ENCODE measurements around the gene RASL10B.
"Not testable (repeated sequence)": the region's sequence is repeated elsewhere in the genome, so short reads cannot be mapped to it uniquely, and the experiment has no call there.

RASL10B gene, protein sequence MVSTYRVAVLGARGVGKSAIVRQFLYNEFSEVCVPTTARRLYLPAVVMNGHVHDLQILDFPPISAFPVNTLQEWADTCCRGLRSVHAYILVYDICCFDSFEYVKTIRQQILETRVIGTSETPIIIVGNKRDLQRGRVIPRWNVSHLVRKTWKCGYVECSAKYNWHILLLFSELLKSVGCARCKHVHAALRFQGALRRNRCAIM
- 0 to 1.7 (median 0) reads per million in 17 experiments for total RNA-seq

DNA sequence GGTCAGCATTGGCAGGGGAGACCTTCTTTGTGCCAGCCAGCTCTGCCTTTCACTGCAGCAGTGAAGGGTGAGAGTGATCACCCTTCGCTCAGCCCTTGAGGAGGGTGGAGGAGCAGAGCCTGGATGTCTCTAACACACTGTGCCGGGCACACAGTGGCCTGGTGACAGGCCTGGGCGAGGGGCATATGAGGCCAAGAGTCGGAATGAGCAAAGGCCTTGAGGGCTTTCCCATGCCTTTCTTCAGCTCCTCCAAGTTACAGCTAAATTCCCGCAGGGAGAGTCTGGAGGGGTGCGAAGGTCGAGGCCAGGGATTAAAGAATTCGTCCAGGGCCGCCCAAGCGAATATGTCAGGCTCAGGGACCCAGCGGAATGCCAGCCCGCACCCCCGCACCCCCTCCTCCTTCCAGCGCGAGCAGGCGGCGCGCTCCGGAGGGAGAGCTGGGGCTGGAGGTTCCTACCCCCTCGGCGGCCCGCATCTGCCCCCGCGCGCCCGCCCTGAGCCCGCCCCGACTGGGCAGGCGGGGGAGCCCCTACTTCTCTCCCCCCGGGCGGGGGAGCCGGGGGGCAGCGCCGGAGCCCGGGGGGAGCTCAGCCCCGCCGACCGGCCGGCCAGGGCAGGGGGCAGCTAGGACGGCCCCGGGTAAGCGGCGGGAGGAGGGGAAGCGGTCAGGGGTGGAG is at the start of gene RASL10B:
Gene RASL10B (plus strand): TSS at position 401 of the 678 bp plus-strand sequence. CDS start 3,546 bp downstream, outside the sequence.
- DNase-seq: peak in 3 of 4 experiments; percentile 20 to 46 (median 31)

DNA sequence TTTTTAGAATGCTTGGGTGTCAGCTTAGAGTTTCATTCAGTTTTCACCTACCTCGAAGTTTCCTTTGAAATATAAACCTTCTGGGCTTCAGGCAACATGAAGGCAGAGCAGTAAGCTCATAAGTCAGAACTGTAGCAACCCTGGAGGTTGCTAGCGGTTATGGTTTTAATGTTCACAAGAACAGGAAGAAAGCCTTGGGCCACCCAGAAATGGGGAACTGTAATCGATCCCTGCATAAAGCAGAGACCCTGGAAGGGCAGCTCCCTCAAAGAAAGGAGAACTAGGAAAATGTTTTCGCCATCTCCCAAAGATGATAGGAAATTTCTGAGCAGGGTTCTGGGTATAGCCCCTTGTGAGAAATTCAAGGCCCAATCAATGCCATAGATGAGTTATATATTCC is 47.8 kb upstream of the RASL10B start:
- peak; percentile 65 to 79 (median 78) for DNase-seq

DNA sequence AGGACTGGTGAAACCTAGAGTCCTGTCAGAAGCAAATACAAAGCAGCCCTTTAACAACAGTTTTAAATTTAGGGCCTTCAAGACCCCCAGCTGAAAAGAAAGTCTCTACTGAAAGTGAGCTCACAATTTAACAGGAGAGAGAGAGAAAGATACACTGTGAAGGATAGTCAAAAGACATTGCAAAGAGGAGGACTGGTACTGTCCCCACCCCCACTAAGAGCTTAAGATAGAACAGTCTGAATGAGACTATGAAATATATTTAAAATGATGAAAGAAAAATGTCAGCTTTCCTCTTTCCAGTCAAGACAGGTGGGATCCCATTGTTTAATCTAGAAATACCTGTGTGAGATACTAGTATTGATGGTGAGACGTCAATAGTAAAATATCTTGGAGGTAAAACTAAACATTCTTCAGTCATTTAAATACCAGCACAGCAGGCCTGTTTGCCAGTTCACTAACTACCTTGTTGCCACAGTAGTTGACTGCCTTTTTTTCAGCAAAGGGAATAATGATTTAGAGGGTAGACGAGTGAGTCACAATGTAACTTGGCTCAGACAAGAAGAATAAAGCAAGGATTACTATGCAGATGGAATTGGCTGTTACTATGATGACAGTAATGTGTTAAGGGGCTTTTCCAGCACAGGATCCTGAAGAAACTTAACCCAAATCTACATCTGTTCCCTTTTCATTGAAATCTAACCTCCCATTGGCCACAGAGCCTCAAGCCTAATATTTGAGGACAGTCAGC is 47.2 kb upstream of the RASL10B start:
- DNase-seq: no peak

DNA sequence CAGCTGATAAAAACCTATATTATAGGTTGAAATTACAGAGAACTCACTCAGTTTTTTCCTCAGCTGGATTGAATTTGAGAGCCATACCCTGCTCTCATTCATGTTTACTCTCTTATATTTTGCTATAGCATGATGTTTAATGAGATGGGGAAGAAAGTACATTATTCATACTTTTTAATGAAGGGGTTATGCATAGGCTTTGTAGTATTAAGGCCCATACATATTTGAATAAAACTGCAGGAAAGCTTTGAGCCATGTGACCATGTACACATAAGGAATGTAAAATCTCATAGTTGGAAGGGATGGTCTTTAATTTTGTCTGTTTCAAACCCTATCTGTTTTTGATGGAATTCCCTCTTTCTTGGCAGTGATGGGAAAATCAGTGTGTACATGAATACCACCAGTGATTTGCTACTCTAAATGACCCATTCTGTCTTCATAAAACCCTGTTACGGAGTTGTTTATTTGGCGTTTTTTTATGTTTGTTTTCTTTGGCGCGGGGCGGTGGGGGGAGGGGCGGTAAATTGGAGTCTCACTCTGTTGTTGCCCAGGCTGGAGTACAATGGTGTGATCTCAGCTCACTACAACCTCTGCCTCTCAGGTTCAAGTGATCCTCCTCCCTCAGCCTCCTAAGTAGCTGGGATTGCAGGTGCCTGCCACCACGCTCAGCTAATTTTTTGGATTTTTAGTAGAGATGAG is 38.8 kb upstream of the RASL10B start:
- no peak for DNase-seq

DNA sequence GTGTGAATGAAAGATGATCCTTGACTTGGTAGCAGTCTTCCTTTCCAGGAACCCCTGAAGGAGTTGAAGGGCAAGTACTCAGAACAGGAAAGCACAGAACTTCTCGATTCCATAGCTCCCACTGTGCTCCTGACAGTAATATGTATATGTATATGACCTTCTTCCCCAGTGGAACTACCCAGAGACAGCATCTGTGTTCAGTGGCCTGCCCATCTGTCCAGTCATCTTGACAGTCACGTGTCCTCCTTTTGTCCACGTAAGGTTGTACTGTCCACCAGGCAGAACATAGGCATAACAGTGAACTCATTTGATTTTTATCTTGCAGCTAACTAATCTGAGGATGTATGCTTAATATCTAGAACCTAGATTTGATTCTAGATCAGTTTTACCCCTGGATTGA is 37.8 kb upstream of the RASL10B start:
- DNase-seq: no peak

DNA sequence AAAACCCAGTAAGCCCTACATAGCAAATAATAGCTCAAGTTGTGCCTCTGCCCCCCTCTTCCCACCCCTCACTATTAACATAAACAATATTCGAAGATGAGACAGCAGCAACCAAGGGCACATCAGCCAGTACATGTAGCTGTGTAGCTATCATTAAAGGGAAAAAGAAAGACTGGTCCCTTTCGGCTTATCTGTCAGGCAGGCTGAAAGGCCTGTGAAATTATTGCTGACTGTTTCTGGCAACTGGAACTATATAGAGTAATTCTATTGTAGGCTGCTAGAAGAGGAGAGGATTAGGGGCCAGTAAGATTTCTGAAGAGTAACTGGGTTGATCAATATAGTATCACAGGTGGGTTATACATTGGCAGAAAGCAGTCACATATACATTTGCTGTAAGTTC is 36.5 kb upstream of the RASL10B start:
- DNase-seq: no peak

DNA sequence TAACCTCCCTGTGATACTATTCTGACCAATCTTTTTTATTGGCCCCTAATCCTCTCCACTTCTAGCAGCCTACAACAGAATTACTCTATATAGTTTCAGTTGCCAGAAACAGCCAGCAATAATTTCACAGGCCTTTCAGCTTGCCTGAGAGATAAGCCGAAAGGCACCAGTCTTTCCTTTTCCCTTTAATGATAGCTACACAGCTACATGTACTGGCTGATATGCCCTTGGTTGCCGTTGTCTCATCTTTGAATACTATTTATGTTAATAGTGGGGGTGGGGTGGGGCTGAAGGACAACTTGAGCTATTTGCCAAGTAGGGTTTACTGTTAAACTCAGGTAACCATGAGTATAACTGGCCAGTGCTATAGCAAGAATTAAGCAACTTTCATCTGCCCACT is 35.8 kb upstream of the RASL10B start:
- DNase-seq: no peak

DNA sequence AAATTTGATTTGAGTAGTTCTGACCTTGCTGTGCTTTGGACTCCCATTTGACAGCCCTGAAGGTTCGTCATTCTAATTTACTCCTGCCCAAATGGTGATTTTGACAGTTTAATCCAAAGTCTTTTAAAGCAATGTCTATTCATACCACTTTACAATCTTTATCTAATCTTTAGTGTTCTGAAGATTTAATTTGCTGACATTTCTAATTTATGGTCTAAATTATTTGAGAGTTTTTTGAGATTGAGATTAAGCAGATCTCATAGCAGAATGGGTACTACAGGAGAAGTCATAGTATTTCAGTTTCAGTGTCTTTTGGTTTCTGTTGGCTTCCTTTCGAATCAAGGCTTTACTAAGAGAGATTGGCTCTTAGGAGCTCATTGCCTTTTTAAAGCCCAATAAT is 32.6 kb upstream of the RASL10B start:
- DNase-seq: no peak

DNA sequence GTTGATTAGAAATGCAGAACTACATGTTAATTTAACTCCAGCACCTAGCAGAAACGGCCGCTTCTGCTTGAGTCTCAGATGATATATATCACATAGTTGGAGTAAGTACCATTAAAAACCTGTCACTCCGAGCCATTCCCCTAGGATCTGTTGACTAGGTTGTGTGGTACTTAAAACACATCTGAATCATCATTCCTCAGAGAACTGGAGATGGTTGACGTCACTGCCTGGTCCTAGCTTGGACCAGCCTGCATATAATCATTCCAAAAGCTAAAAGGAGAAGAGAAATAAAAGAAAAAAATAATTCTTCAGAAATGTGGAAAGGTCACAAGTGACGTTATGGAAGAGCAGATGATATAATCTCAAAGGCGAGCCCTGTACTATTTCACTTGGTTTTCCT is 31.3 kb upstream of the RASL10B start:
- DNase-seq: no peak

DNA sequence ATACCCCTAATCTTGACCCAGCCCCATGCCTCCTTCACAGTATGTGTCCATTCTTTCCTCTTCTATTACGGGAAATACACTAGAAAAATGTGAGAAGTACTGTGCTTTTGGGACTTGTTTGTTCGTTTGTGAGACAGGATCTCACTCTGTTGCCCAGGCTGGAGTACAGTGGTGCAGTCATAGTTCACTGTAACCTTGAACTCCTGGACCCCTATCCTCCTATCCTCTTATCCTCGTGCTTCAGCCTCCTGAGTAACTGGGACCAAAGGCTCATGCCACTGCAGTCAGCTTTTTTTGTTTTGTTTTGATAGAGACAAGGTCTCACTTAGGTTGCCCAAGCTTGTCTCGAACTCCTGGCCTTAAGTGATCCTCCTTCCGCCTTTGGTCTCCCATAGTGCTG is 29.9 kb upstream of the RASL10B start:
- DNase-seq: no peak

DNA sequence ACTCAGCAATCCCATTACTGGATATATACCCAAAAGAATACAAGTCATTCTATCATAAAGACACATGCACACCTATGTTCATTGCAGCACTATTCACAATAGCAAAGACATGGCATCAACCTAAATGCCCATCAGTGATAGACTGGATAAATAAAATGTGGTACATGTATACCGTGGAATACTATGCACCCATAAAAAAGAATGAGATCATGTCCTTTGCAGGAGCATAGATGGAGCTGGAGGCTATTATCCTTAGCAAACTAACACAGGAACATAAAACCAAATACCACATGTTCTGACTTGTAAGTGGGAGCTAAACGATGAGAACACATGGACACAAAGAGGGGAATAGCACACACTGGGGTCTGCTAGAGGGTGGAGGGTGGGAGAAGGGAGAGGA is 28.1 kb upstream of the RASL10B start:
- not testable (repeated sequence) for DNase-seq

DNA sequence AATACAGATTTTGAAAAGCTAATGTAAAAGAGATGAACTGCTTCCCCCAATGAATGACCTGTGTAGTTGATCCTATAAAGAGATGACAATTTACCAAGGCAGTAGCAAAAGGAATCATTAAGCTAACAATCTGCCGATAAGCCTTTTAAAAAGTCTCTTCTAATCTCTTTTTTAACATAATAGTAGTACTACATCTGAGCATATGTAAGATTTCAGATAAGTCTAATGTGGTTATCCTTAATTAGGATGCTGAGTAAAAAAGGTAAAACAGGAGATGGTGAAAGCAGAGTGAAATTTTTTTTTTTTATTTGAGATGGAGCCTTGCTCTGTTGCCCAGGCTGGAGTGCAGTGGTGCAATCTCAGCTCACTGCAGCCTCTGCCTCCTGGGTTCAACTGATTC is 26.2 kb upstream of the RASL10B start:
- no peak for DNase-seq

DNA sequence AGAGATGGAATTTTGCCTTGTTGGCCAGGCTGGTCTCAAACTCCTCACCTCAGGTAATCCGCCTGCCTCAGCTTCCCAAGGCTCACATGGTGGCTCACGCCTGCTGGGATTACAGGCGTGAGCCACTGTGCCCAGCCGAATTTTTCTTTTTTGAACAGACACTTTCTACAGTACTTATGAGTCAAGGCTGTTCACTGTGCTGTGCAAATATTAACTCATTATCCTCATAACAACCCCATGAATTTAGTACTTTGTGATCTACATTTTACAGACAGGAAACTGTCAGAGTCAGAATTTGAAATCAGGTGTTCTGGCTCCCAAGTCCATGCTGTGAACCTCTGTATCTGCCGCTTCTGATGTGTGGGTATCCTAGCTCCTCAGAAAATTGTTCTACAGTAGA is 25.7 kb upstream of the RASL10B start:
- no peak for DNase-seq

DNA sequence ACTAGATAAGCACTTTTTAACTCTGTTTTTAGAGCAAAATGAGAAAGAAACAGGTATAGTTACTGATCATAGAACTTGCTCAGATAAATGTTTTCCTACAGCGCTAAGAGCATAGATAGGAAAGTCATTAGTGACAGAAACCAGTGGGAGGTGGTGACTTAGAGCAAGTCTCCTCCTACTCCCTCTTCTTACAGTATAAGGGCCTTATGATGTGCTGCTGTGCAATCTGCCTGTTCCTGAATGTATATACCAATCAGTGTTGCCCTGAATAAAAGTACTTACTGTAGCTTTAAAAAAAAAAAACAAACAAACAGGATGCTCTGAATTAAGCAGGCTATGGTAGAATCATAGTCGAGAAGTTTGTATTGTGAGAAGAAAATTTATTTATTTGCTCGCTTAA is 23.3 kb upstream of the RASL10B start:
- DNase-seq: peak; percentile 22 to 63 (median 48)

DNA sequence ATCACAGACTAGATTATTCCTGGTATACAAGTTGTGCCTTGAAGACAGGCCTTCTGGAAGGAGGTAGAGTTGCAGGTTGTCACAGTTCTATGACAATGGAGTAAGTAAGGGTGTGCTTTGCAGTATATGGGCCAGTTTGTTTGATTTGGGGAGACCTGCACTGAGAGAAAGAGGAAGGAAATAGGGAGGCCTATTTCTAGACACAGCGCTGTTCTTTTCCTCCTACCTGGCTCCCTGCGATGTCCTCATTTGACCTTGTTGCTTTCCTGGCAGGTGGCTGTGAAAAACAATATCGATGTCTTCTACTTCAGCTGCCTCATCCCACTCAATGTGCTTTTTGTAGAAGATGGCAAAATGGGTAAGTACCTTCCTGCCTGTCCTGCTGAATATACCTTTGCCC is 22.5 kb upstream of the RASL10B start:
- DNase-seq: no peak

DNA sequence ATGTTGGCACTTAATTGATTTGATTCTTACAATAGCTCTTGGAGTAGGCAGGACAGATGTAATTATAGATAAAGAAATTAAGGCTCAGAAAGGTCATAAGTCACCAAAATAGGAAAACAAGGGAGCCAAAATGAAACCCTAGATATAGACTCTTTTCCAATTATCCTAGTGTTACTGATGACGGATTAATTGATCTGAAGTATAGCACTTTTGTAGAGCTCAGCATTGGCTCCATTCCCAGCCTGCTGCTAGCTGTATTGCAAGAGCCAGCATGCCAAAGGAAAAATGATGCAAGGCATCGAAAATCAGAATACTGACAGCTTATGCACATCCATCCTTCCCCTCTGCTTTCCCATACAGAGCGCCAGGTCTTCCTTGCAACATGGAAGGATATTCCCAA is 21.6 kb upstream of the RASL10B start:
- DNase-seq: no peak

DNA sequence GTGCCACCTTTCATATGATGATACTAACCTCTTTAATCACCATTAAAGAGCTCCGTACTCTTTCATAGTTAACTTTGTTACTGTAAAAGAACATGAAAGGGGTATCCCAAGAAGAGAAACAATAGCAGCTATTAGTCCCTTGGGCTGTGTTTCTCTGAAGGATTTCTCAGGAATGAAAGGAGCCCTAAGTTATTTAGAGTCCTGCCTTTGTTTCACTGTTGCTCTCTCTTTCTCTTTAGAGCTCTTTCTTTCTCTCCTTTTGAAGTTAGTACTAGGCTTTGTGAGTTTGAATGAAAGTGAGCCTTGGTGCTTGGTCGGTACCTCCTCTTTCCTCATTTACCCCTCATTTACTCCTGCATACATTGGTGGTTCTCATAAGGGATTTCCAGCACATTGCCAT is 20.5 kb upstream of the RASL10B start:
- no peak for DNase-seq

DNA sequence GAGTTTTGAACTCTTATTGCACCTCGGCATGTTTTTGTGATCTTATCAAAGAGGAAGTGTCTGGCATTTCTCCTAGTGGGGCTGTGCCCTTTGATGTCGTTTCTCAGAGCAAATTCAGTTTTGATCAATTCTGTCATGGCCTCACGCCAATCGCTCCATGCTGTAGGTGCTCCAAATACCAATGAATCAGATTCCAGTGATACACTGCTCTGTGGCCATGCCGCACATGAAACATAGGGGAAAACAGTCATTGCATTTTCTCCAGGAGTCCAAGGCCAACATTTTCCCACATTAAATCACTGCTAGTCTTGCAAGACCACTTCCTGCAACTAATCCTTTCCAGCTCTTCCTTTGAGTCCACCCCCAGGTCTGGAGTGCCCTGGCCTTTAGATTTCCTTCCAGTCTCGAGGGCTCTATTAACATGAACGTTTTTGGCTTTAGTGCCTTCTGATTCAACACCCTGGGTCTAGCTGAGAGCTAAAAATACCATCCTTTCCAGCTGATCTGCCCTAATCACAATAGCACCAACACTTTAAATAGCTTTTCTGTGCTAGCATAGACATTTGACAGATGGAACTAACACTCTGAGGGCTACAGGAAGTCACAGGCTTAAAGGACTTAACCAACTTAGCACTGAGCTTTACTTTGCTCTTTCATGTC is 18.2 kb upstream of the RASL10B start:
- no peak for DNase-seq

DNA sequence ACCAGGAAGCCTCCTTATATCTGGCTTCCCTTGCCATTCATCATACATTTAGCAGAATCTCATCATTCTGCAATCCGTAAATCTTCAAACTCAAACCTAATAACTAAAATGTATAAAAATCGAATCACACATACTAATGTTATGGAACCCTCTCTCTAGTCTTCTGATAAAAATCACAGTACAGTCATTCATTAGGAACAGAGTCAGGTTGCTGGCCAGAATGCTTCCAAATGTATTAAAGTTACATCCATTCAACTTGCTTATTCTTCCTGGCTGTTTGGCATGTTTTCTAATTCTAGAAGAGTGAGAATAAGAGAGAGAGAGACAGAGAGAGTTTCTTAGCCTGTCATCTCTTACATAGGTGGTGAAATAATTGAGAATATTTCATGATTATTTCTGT is 16.5 kb upstream of the RASL10B start:
- no peak for DNase-seq

DNA sequence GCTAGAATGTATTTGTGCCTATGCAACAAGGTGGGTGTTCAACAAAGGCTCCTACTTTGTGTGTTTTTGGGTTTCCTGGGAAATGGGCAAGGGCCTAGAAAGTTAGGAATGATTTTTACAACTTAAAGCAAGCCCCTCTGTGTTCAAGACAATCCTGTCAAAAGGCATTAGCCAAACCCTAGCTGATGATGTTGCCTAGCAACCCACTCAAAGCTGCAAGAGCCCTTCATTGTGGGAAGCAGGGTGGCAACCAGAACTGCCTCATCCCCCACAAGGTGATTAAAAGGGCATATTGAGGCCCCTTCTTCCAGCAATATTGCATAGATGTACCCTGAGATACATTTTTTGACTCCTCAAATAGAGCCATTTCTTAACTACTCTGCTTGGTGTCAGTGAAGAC is 16.0 kb upstream of the RASL10B start:
- no peak for DNase-seq

DNA sequence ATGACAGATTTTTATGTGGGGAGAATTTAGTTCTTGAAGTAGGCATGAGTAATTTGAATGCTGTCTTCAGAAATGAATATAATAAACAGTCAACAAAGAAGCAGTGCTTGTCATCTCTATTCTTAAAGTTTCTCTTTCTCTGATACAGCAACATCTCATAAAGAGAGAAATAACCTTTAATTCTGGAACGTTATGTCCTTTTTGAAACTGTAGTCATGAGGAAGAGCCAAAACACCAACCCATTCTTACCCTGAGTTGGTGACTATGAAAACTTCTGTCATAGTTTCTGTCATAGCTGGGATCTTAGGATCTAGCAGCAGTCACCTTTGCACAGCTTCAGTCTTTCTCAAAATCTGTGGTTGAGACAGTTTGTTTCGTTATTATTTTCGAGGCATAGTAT is 15.3 kb upstream of the RASL10B start:
- no peak for DNase-seq

DNA sequence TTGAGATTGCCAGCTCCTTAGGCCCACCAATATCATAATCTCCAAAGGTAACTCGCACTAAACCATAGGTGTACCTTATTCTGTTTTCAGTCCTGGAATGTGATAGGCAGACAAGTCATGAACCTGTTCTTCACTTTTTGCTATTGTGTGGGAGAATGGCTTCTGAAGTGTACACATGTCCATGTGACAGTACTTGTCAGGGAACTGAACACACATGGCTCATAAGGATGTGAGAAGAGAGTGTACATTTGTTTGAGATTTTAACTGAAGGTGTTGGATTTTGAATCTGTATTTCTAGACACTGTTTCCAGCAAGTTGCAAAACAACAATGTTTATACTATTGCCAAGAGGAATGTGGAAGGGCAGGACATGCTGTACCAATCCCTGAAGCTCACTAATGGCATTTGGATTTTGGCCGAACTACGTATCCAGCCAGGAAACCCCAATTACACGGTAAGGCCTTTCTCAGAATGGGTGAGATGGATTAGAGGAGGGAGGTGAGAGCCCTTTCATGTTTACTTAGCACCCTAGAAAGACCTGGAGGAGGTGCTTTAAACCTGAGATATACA is 14.5 kb upstream of the RASL10B start:
- DNase-seq: no peak
